GM12878 (cell line): Measurements from ENCODE around the gene MILR1. TPM values are rescaled to one million over a fixed set of nuclear protein-coding genes. Genes with fewer than 3 reads are reported as not detected.
"Not testable (repeated sequence)": the region's sequence is repeated elsewhere in the genome, so short reads cannot be mapped to it uniquely, and the experiment has no call there.

Experiments
- ATAC-seq: fragments of 200-7000 bp; cut with Tn5 transposase; 3 replicates; pipeline ENCODE4 v1.9.1; 2020; ENCODE audit warnings: mild to moderate bottlenecking, moderate library complexity
- BruUV-seq: library from RNA; stranded (reverse); fragments of 400-500 nt; replicated peaks from 2 replicates; lab custom pipeline; 2021; lab: Mats Ljungman, UMichigan
- CTCF ChIA-PET: fragments of 300-600 bp; sonication (Branson Sonifier 250); formaldehyde crosslinking; extraction: SDS; loops from one replicate; lab custom pipeline; 2021; ENCODE audit warnings: inconsistent platforms; lab: Yijun Ruan, JAX
- POLR2A ChIA-PET: fragments of 350-600 bp; formaldehyde crosslinking; extraction: SDS; loops from one replicate; lab custom pipeline; 2021; ENCODE audit warnings: inconsistent platforms; lab: Charles Lee
- RAD21 ChIA-PET: fragments of 300-600 bp; sonication (Branson Sonifier 250); formaldehyde crosslinking; loops from one replicate; lab custom pipeline; 2023; ENCODE audit warnings: antibody characterized with exemption; ENCODE audit not compliant: unreplicated experiment; lab: Charles Lee
- SMC1A ChIA-PET: fragments of 300-600 bp; sonication (Branson Sonifier 250); formaldehyde crosslinking; loops from one replicate; lab custom pipeline; 2023; ENCODE audit not compliant: unreplicated experiment, uncharacterized antibody; lab: Charles Lee
- DNase-seq: peaks from one replicate; pipeline ENCODE4 v3.0.0-alpha.2; 2011; ENCODE audit warnings: low read depth, low spot score
- FAIRE-seq: peaks from 3 replicates; lab custom pipeline; 2011; peaks lifted over from hg19 to GRCh38; lab: Jason Lieb, UNC
- H2AFZ ChIP-seq: 2 replicates; pipeline ENCODE4 v1.6.0; 2011; ENCODE audit warnings: low read depth, low read length, control low read depth; ENCODE audit not compliant: control insufficient read depth
- H3K27ac ChIP-seq: 2 replicates; pipeline ENCODE4 v1.5.1; 2011; ENCODE audit warnings: control low read depth; ENCODE audit not compliant: control insufficient read depth, insufficient read depth
- H3K27me3 ChIP-seq, 2 experiments: replicated peaks in 1 of 2; 2 replicates each; pipeline versions ENCODE4 v1.6.0 to v1.6.1; 2011; ENCODE audit warnings: low read length in 1 of 2; ENCODE audit not compliant: control insufficient read depth in 2 of 2, insufficient read depth in 2 of 2
- H3K36me3 ChIP-seq, 2 experiments: 2 replicates each; pipeline ENCODE4 v1.5.1; 2011; ENCODE audit warnings: low read length in 1 of 2; ENCODE audit not compliant: control insufficient read depth in 2 of 2, insufficient read depth in 2 of 2
- H3K4me1 ChIP-seq: 2 replicates; pipeline ENCODE4 v1.6.1; 2011; ENCODE audit warnings: mild to moderate bottlenecking, low read length, moderate library complexity, mixed read lengths; ENCODE audit not compliant: control insufficient read depth, insufficient read depth
- H3K4me2 ChIP-seq: 2 replicates; pipeline ENCODE4 v1.6.0; 2011; ENCODE audit warnings: control low read depth; ENCODE audit not compliant: control insufficient read depth, insufficient read depth
- H3K4me3 ChIP-seq: fragments of 200-600 bp; sonication (generic); 2 replicates; pipeline ENCODE4 v1.5.1; 2016
- H3K79me2 ChIP-seq: 2 replicates; pipeline ENCODE4 v1.6.0; 2011; ENCODE audit warnings: low read length; ENCODE audit not compliant: control insufficient read depth, insufficient read depth
- H3K9ac ChIP-seq: 2 replicates; pipeline ENCODE4 v1.8.0; 2011; ENCODE audit warnings: low read length, control low read depth, mixed read lengths; ENCODE audit not compliant: control insufficient read depth, insufficient read depth
- H3K9me3 ChIP-seq: replicated peaks from 3 replicates; pipeline ENCODE4 v1.5.1; 2011; ENCODE audit warnings: mild to moderate bottlenecking, low read length; ENCODE audit not compliant: control insufficient read depth, insufficient read depth
- H4K20me1 ChIP-seq: 2 replicates; pipeline ENCODE4 v1.6.0; 2011; ENCODE audit not compliant: control insufficient read depth, insufficient read depth
- CBX3 ChIP-seq: fragments of 200-600 bp; sonication (generic); IDR thresholded peaks from 2 replicates; pipeline ENCODE4 v1.6.1; 2016; ENCODE audit warnings: low read depth, borderline replicate concordance
- LARP7 ChIP-seq: fragments of 450-650 bp; IDR thresholded peaks from 2 replicates; pipeline ENCODE4 v1.6.1; 2017; ENCODE audit warnings: mild to moderate bottlenecking
- MYB ChIP-seq: fragments of 150-350 bp; IDR thresholded peaks from 2 replicates; pipeline ENCODE4 v1.6.1; 2014; ENCODE audit warnings: mild to moderate bottlenecking, low read depth, low read length, borderline replicate concordance
- WGBS: methylation state at CpG from one replicate; pipeline ENCODE4 v1.1.6; 2016; ENCODE audit warnings: low lambda C conversion rate; ENCODE audit not compliant: insufficient replicate concordance, insufficient coverage; ENCODE audit errors: missing lambda C conversion rate; 5-methylcytosine and 5-hydroxymethylcytosine counted together
- in situ Hi-C: fragments of 300-500 bp; cut with MboI; formaldehyde crosslinking; loops from 9 replicates; pipeline ENCODE4 v1.14.3; 2018; ENCODE audit warnings: mixed read lengths
- intact Hi-C: fragments of 100-400 bp; cut with micrococcal nuclease; formaldehyde crosslinking; loops from one replicate; pipeline ENCODE4 v1.14.2; 2022; ENCODE audit not compliant: unreplicated experiment
- polyA plus RNA-seq, 11 experiments: library from polyadenylated mRNA; depleted of rRNA in 4 of 11; unstranded in 6 of 11; stranded (reverse) in 5 of 11; fragments of >200 nt; fragmentation: Nextera tagmentation in 4 of 11; fragmentation: Illumina TruSeq in 1 of 11; extraction: Ambion mirVana in 4 of 11; extraction: Trizol in 1 of 11; gene quantifications; 1 replicate in 1 of 11; 2 replicates in 10 of 11; pipeline versions ENCODE4 v1.2.1 to v1.2.3, GENCODE V29; 2011 to 2016; ENCODE audit warnings: inconsistent platforms in 2 of 11, missing spikeins in 2 of 11, low read depth in 1 of 11
- total RNA-seq, 4 experiments: library from RNA; depleted of rRNA in 3 of 4; stranded (reverse); fragments of >200 nt in 3 of 4; fragmentation: Illumina TruSeq in 1 of 4; extraction: Trizol in 1 of 4; gene quantifications; 2 replicates each; pipeline versions ENCODE4 v1.2.1 to v1.2.3, GENCODE V29; 2013 to 2021
- TF ChIP-seq, protein P1 (sequence below): IDR thresholded peaks from 2 replicates; pipeline ENCODE4 v1.6.1; 2012; ENCODE audit warnings: improper control_type of control experiment, low read depth, low read length; ENCODE audit not compliant: insufficient replicate concordance
- TF ChIP-seq, protein P2 (sequence below): IDR thresholded peaks from 2 replicates; pipeline ENCODE4 v1.6.1; 2012; ENCODE audit warnings: low read depth, low read length, improper control_type of control experiment

The MILR1 gene
- total and polyA plus RNA-seq, 10 of the 15 experiments (the other 5 are each of a cell fraction or from before 2014, with no cell fraction given): 2.0 to 47.2 (median 17.2) TPM

DNA sequence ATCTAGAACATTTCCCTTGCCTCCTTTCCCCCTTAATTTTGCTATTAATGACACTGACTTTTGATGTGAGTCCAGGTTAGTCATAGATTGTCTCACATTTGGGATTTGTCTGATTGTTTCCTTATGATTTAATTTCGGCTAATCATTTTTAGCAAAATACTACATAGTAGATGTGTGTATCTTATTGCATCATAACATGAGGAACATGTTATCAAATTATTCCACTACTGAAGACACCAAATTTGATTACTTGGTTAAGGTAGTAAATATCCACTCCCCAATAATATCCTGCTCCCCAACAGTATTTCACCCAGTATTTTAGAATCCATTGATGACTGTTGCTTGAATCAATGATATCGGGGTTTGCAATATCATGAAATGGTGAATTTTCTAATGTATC lies 45.2 kb downstream of the MILR1 start (continued):
- TF ChIP-seq, protein P1, sequence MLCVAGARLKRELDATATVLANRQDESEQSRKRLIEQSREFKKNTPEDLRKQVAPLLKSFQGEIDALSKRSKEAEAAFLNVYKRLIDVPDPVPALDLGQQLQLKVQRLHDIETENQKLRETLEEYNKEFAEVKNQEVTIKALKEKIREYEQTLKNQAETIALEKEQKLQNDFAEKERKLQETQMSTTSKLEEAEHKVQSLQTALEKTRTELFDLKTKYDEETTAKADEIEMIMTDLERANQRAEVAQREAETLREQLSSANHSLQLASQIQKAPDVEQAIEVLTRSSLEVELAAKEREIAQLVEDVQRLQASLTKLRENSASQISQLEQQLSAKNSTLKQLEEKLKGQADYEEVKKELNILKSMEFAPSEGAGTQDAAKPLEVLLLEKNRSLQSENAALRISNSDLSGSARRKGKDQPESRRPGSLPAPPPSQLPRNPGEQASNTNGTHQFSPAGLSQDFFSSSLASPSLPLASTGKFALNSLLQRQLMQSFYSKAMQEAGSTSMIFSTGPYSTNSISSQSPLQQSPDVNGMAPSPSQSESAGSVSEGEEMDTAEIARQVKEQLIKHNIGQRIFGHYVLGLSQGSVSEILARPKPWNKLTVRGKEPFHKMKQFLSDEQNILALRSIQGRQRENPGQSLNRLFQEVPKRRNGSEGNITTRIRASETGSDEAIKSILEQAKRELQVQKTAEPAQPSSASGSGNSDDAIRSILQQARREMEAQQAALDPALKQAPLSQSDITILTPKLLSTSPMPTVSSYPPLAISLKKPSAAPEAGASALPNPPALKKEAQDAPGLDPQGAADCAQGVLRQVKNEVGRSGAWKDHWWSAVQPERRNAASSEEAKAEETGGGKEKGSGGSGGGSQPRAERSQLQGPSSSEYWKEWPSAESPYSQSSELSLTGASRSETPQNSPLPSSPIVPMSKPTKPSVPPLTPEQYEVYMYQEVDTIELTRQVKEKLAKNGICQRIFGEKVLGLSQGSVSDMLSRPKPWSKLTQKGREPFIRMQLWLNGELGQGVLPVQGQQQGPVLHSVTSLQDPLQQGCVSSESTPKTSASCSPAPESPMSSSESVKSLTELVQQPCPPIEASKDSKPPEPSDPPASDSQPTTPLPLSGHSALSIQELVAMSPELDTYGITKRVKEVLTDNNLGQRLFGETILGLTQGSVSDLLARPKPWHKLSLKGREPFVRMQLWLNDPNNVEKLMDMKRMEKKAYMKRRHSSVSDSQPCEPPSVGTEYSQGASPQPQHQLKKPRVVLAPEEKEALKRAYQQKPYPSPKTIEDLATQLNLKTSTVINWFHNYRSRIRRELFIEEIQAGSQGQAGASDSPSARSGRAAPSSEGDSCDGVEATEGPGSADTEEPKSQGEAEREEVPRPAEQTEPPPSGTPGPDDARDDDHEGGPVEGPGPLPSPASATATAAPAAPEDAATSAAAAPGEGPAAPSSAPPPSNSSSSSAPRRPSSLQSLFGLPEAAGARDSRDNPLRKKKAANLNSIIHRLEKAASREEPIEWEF: no peak
- TF ChIP-seq, protein P2, sequence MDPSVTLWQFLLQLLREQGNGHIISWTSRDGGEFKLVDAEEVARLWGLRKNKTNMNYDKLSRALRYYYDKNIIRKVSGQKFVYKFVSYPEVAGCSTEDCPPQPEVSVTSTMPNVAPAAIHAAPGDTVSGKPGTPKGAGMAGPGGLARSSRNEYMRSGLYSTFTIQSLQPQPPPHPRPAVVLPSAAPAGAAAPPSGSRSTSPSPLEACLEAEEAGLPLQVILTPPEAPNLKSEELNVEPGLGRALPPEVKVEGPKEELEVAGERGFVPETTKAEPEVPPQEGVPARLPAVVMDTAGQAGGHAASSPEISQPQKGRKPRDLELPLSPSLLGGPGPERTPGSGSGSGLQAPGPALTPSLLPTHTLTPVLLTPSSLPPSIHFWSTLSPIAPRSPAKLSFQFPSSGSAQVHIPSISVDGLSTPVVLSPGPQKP: no peak
- TF ChIP-seq LARP7 (no peak), CBX3 (no peak), MYB (no peak)

DNA sequence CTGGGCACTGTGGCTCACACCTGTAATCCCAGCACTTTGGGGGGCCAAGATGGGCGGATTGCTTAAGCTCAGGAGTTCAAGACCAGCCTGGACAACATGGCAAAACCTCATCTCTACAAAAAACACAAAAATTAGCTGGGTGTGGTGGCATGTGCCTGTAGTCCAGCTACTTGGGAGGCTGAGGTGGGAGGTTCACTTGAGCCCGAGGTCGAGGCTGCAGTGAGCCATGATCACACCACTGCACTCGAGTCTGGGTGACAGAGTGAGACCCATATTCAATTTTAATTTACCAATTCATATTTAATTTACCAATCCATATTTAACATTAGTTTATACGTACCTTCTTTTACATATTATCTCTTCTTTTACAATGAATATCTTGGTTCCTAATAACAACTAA lies 46.4 kb downstream of the MILR1 start:
- SMC1A ChIA-PET: interaction anchor here (0.6 to 6.6 kb wide), 4 partner anchors 10 to 75 kb away, joined by 3 to 70 read pairs (median 14); partner anchors contain the start of genes CEP95 and DDX5
- H3K27me3 ChIP-seq, ATAC-seq, H3K4me1 ChIP-seq, BruUV-seq, H4K20me1 ChIP-seq, H2AFZ ChIP-seq, H3K27ac ChIP-seq, FAIRE-seq, DNase-seq, in situ Hi-C loops, H3K9me3 ChIP-seq, intact Hi-C loops: not testable (repeated sequence)
- POLR2A ChIA-PET: interaction anchor here (1.2 to 2.4 kb wide), 4 partner anchors 10 to 39 kb away, joined by 5 to 64 read pairs (median 6); partner anchors contain the start of genes CEP95 and DDX5
- 21% methylated on average over 5 of the region's 5 CpGs for WGBS
- H3K4me3 ChIP-seq: peak overlapping the region; percentile 88
- peaks cover 3 to 16% of the 10 kb centered on the region in 2 experiments for H3K36me3 ChIP-seq
- H3K79me2 ChIP-seq: peaks cover 37% of the 10 kb centered on the region
- CTCF ChIA-PET: interaction anchor here (1.6 to 17.7 kb wide), 4 partner anchors 10 to 153 kb away, joined by 3 to 350 read pairs (median 58); partner anchors contain the start of genes CEP95 and DDX5
- peak overlapping the region; percentile 94 for H3K4me2 ChIP-seq
- H3K9ac ChIP-seq: peak overlapping the region; percentile 18
- RAD21 ChIA-PET: interaction anchor here (0.8 to 9.9 kb wide), 3 partner anchors 10 to 75 kb away, joined by 3 to 174 read pairs (median 4); partner anchors contain the start of gene DDX5
